Measurements from ENCODE around the gene PLEKHA5.

- TF ChIP-seq CTCF (IDR thresholded peaks at IDR 0.05) (no peak), POLR2A (IDR thresholded peaks at IDR 0.05) (no peak), POLR2AphosphoS5 (IDR thresholded peaks at IDR 0.05) (no peak)
These were observed 73.5 kb downstream of the PLEKHA5 start for GRCh38 chr12:19203013-19203412.
